GM21515 (cell line): ENCODE measurements around the gene POLR1G.

ENCODE experiments used
- ATAC-seq: cut with Tn5 transposase; IDR thresholded peaks from one replicate; pipeline ENCODE4 v1.9.1; 2021; ENCODE audit not compliant: unreplicated experiment

Gene POLR1G

GRCh38 chr19:45443462-45444317, 37.2 kb downstream of the POLR1G start:
- no peak for ATAC-seq

- peak; percentile 36 for ATAC-seq
Measured at GRCh38 chr19:45444318-45445041, 38.0 kb downstream of the POLR1G start.

GRCh38 chr19:45445139-45445538, 38.7 kb downstream of the POLR1G start:
- ATAC-seq: no peak

- no peak for ATAC-seq
Measured at GRCh38 chr19:45446295-45446694, 39.9 kb downstream of the POLR1G start.

- no peak for ATAC-seq
Measured at GRCh38 chr19:45446944-45447343, 40.5 kb downstream of the POLR1G start.

GRCh38 chr19:45448425-45448756, 41.9 kb downstream of the POLR1G start:
- no peak for ATAC-seq

GRCh38 chr19:45448887-45449299, 42.4 kb downstream of the POLR1G start:
- ATAC-seq: no peak

- ATAC-seq: no peak
Measured at GRCh38 chr19:45450012-45450333, 43.5 kb downstream of the POLR1G start.

GRCh38 chr19:45451131-45451849, 44.8 kb downstream of the POLR1G start:
- peak; percentile 14 for ATAC-seq

GRCh38 chr19:45451850-45452387, 45.5 kb downstream of the POLR1G start:
- ATAC-seq: no peak

GRCh38 chr19:45455707-45456499, 49.5 kb downstream of the POLR1G start:
- no peak for ATAC-seq

- ATAC-seq: no peak
Measured at GRCh38 chr19:45456500-45456815, 50.0 kb downstream of the POLR1G start.

- ATAC-seq: no peak
Measured at GRCh38 chr19:45457776-45458175, 51.3 kb downstream of the POLR1G start.
